HCT116 (cell line): Measurements from ENCODE around the gene OR52B6. TPM values are rescaled to one million over a fixed set of nuclear protein-coding genes. Genes with fewer than 3 reads are reported as not detected.

Source experiments
- ATAC-seq: fragments of 200-7000 bp; cut with Tn5 transposase; 2 replicates; pipeline ENCODE4 v1.9.1; 2020; ENCODE audit warnings: mild to moderate bottlenecking, moderate library complexity
- BruUV-seq: library from RNA; stranded (reverse); fragments of 400-500 nt; replicated peaks from 2 replicates; lab custom pipeline; 2021; lab: Mats Ljungman, UMichigan
- CTCF ChIA-PET: fragments of 300-600 bp; sonication (Branson Sonifier 250); formaldehyde crosslinking; loops from one replicate; lab custom pipeline; 2021; ENCODE audit warnings: antibody characterized with exemption; lab: Charles Lee
- POLR2A ChIA-PET: fragments of 300-600, 350-600 bp; sonication (Branson Sonifier 250); formaldehyde crosslinking; loops from one replicate; lab custom pipeline; 2021; ENCODE audit warnings: antibody characterized with exemption; lab: Charles Lee
- RAD21 ChIA-PET, 2 experiments: fragments of 300-600 bp; sonication (Branson Sonifier 250); formaldehyde crosslinking; loops; one replicate each; lab custom pipeline; 2023; ENCODE audit warnings: low total read pairs in 2 of 2; ENCODE audit not compliant: uncharacterized antibody in 2 of 2, unreplicated experiment in 2 of 2, low non-redundant PET in 1 of 2; lab: Charles Lee
- DNase-seq: peaks from one replicate; pipeline ENCODE4 v3.0.0-alpha.2; 2010; ENCODE audit warnings: low read depth, low spot score
- H2AFZ ChIP-seq: fragments of 200-600 bp; shearing (Covaris generic), sonication (generic); 2 replicates; pipeline ENCODE4 v1.6.1; 2017; ENCODE audit warnings: low read depth, mixed run types, mixed read lengths, antibody characterized with exemption, low read length; ENCODE audit not compliant: poor library complexity, severe bottlenecking
- H3K27ac ChIP-seq: 2 replicates; pipeline ENCODE4 v1.5.1; 2012; ENCODE audit warnings: low read depth, low read length
- H3K27me3 ChIP-seq: fragments of 200-600 bp; sonication (generic); 2 replicates; pipeline ENCODE4 v1.6.1; 2016; ENCODE audit warnings: mixed run types, low read length, mixed read lengths; ENCODE audit not compliant: insufficient read depth
- H3K36me3 ChIP-seq, 2 experiments: fragments of 200-500 bp in 1 of 2; fragments of 200-600 bp in 1 of 2; sonication (Bioruptor generic) in 1 of 2; sonication (generic) in 1 of 2; 2 replicates each; pipeline versions ENCODE4 v1.5.1 to v1.6.1; 2014 to 2016; ENCODE audit warnings: low read length in 2 of 2, inconsistent platforms in 1 of 2, mixed read lengths in 1 of 2, mixed run types in 1 of 2; ENCODE audit not compliant: insufficient read depth in 2 of 2, control insufficient read depth in 1 of 2
- H3K4me1 ChIP-seq, 2 experiments: fragments of 200-600 bp in 1 of 2; sonication (generic) in 1 of 2; 2 replicates each; pipeline versions ENCODE4 v1.5.1 to v1.6.1; 2012 to 2017; ENCODE audit warnings: low read length in 2 of 2, inconsistent platforms in 1 of 2, mild to moderate bottlenecking in 1 of 2, mixed read lengths in 1 of 2, mixed run types in 1 of 2, moderate library complexity in 1 of 2; ENCODE audit not compliant: insufficient read depth in 2 of 2, control insufficient read depth in 1 of 2
- H3K4me2 ChIP-seq: fragments of 200-600 bp; sonication (generic); 2 replicates; pipeline ENCODE4 v1.6.1; 2017; ENCODE audit warnings: mixed run types, low read length, mixed read lengths
- H3K4me3 ChIP-seq, 2 experiments: fragments of 200-600 bp in 1 of 2; sonication (generic) in 1 of 2; replicated peaks in 1 of 2; 2 replicates each; pipeline ENCODE4 v1.5.1; 2011 to 2016; ENCODE audit warnings: low read length in 2 of 2, control low read depth in 1 of 2, low read depth in 1 of 2, mild to moderate bottlenecking in 1 of 2, mixed read lengths in 1 of 2, mixed run types in 1 of 2
- H3K79me2 ChIP-seq: fragments of 200-600 bp; sonication (generic); 2 replicates; pipeline ENCODE4 v1.6.1; 2017; ENCODE audit warnings: mild to moderate bottlenecking, mixed run types, low read length, moderate library complexity, mixed read lengths; ENCODE audit not compliant: insufficient read depth
- H3K9ac ChIP-seq: fragments of 200-600 bp; sonication (generic); 2 replicates; pipeline ENCODE4 v1.6.1; 2016; ENCODE audit warnings: low read length, mixed read lengths
- H3K9me2 ChIP-seq: fragments of 200-600 bp; sonication (generic), shearing (Covaris generic); 2 replicates; pipeline ENCODE4 v1.6.1; 2017; ENCODE audit warnings: mixed run types, mild to moderate bottlenecking, moderate library complexity; ENCODE audit not compliant: insufficient read depth
- H3K9me3 ChIP-seq, 2 experiments: fragments of 200-500 bp in 1 of 2; fragments of 200-600 bp in 1 of 2; sonication (Bioruptor generic) in 1 of 2; sonication (generic) in 1 of 2; 2 replicates each; pipeline ENCODE4 v1.6.1; 2014 to 2017; ENCODE audit warnings: low read length in 2 of 2, mixed read lengths in 2 of 2, inconsistent platforms in 1 of 2, low read depth in 1 of 2, mild to moderate bottlenecking in 1 of 2, mixed run types in 1 of 2, moderate library complexity in 1 of 2; ENCODE audit not compliant: control insufficient read depth in 1 of 2, insufficient read depth in 1 of 2
- H4K20me1 ChIP-seq: fragments of 200-600 bp; sonication (generic), shearing (Covaris generic); 2 replicates; pipeline ENCODE4 v1.6.1; 2017; ENCODE audit warnings: mixed run types, mild to moderate bottlenecking, moderate library complexity; ENCODE audit not compliant: insufficient read depth
- CEBPB ChIP-seq: IDR thresholded peaks from 2 replicates; pipeline ENCODE4 v1.6.1; 2012; ENCODE audit warnings: low read depth
- EGR1 ChIP-seq: IDR thresholded peaks from 2 replicates; pipeline ENCODE4 v1.6.1; 2012; ENCODE audit warnings: low read depth
- EZH2phosphoT487 ChIP-seq: fragments of 200-600 bp; IDR thresholded peaks from 2 replicates; pipeline ENCODE4 v1.6.1; 2018; ENCODE audit warnings: antibody characterized with exemption, borderline replicate concordance
- JUND ChIP-seq: IDR thresholded peaks from 2 replicates; pipeline ENCODE4 v1.6.1; 2012
- POLR2A ChIP-seq: IDR thresholded peaks from 2 replicates; pipeline ENCODE4 v1.7.0; 2011; ENCODE audit warnings: borderline replicate concordance; ENCODE audit not compliant: insufficient read depth, insufficient read length; ENCODE audit errors: extremely low read depth
- POLR2AphosphoS5 ChIP-seq: IDR thresholded peaks from 2 replicates; pipeline ENCODE4 v1.6.1; 2011; ENCODE audit warnings: mild to moderate bottlenecking, low read depth, low read length, moderate library complexity
- SIN3A ChIP-seq: IDR thresholded peaks from 2 replicates; pipeline ENCODE4 v1.6.1; 2012; ENCODE audit warnings: low read depth
- SP1 ChIP-seq: IDR thresholded peaks from 2 replicates; pipeline ENCODE4 v1.6.1; 2012; ENCODE audit warnings: low read depth
- SRF ChIP-seq: IDR thresholded peaks from 2 replicates; pipeline ENCODE4 v1.6.1; 2012; ENCODE audit warnings: low read depth
- TCF7L2 ChIP-seq: IDR thresholded peaks from 2 replicates; pipeline ENCODE4 v1.7.0; 2011; ENCODE audit warnings: borderline replicate concordance, inconsistent platforms; ENCODE audit not compliant: insufficient read depth, insufficient read length; ENCODE audit errors: extremely low read depth
- YY1 ChIP-seq: IDR thresholded peaks from 2 replicates; pipeline ENCODE4 v1.6.1; 2011; ENCODE audit warnings: low read length, low read depth, moderate library complexity, mild to moderate bottlenecking; ENCODE audit not compliant: insufficient replicate concordance; ENCODE audit errors: extremely low read depth
- ZNF274 ChIP-seq: fragments of 200-500 bp; sonication (Bioruptor generic); IDR thresholded peaks from 2 replicates; pipeline ENCODE4 v1.6.1; 2014; ENCODE audit warnings: mild to moderate bottlenecking, low read depth, low read length, inconsistent platforms
- intact Hi-C: fragments of 100-400 bp; cut with micrococcal nuclease; formaldehyde crosslinking; loops from 2 replicates; pipeline ENCODE4 v1.10.0; 2022
- total RNA-seq: library from RNA; stranded (reverse); gene quantifications from one replicate; pipeline ENCODE4 v1.2.1, GENCODE V29; 2021; ENCODE audit not compliant: unreplicated experiment
- TF ChIP-seq, protein P1 (sequence below): IDR thresholded peaks from 2 replicates; pipeline ENCODE4 v1.6.1; 2012
- TF ChIP-seq, protein P2 (sequence below): IDR thresholded peaks from 2 replicates; pipeline ENCODE4 v1.6.1; 2011; ENCODE audit warnings: mild to moderate bottlenecking, low read length, moderate library complexity; ENCODE audit not compliant: insufficient replicate concordance; ENCODE audit errors: extremely low read depth
- TF ChIP-seq, protein P3 (sequence below), 3 experiments: fragments of 200-600 bp in 1 of 3; sonication (generic) in 1 of 3; IDR thresholded peaks in 2 of 3; conservative IDR thresholded peaks in 1 of 3; 2 replicates each; pipeline ENCODE4 v1.5.1; 2012 to 2017; ENCODE audit warnings: low read depth in 2 of 3, low read length in 2 of 3, antibody characterized with exemption in 1 of 3, borderline replicate concordance in 1 of 3, control low read depth in 1 of 3, mild to moderate bottlenecking in 1 of 3, mixed read lengths in 1 of 3, mixed run types in 1 of 3, moderate library complexity in 1 of 3; ENCODE audit not compliant: insufficient read depth in 1 of 3
- TF ChIP-seq, protein P4 (sequence below): IDR thresholded peaks from 2 replicates; pipeline ENCODE4 v1.6.1; 2012

OR52B6 gene
- total RNA-seq, 1 experiment from 2014 or later, result not detected

DNA sequence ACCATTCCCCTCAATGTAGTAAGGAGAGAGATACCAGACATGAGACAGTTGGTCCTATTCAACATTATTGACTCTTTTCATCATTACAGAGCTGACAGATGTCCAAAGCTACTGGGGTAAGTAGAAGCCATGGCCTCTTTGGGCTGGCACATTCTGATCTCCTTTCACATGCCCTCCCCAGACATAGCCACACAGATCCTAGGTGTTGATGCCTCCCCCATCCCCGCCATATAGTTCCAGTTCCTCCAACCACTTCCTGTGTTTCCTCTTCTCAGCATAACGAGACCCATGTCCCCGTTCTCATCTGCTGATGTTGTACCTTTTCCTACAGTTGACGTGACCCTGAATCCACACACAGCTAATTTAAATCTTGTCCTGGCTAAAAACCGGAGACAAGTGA lies 29.8 kb downstream of the OR52B6 start:
- Histone ChIP-seq H3K27me3 (no peaks in the 10 kb centered on the region), H3K36me3 (no peaks in the 10 kb centered on the region)
- TF ChIP-seq POLR2AphosphoS5 (no peak), SRF (no peak), EZH2phosphoT487 (no peak), JUND (no peak), YY1 (no peak), SIN3A (no peak), SP1 (no peak), ZNF274 (no peak), CEBPB (no peak), POLR2A (no peak), TCF7L2 (no peak), EGR1 (no peak)
- TF ChIP-seq, protein P1, sequence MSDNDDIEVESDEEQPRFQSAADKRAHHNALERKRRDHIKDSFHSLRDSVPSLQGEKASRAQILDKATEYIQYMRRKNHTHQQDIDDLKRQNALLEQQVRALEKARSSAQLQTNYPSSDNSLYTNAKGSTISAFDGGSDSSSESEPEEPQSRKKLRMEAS, result no peak
- TF ChIP-seq, protein P2, sequence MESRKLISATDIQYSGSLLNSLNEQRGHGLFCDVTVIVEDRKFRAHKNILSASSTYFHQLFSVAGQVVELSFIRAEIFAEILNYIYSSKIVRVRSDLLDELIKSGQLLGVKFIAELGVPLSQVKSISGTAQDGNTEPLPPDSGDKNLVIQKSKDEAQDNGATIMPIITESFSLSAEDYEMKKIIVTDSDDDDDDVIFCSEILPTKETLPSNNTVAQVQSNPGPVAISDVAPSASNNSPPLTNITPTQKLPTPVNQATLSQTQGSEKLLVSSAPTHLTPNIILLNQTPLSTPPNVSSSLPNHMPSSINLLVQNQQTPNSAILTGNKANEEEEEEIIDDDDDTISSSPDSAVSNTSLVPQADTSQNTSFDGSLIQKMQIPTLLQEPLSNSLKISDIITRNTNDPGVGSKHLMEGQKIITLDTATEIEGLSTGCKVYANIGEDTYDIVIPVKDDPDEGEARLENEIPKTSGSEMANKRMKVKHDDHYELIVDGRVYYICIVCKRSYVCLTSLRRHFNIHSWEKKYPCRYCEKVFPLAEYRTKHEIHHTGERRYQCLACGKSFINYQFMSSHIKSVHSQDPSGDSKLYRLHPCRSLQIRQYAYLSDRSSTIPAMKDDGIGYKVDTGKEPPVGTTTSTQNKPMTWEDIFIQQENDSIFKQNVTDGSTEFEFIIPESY, result no peak
- TF ChIP-seq, protein P3, sequence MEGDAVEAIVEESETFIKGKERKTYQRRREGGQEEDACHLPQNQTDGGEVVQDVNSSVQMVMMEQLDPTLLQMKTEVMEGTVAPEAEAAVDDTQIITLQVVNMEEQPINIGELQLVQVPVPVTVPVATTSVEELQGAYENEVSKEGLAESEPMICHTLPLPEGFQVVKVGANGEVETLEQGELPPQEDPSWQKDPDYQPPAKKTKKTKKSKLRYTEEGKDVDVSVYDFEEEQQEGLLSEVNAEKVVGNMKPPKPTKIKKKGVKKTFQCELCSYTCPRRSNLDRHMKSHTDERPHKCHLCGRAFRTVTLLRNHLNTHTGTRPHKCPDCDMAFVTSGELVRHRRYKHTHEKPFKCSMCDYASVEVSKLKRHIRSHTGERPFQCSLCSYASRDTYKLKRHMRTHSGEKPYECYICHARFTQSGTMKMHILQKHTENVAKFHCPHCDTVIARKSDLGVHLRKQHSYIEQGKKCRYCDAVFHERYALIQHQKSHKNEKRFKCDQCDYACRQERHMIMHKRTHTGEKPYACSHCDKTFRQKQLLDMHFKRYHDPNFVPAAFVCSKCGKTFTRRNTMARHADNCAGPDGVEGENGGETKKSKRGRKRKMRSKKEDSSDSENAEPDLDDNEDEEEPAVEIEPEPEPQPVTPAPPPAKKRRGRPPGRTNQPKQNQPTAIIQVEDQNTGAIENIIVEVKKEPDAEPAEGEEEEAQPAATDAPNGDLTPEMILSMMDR (IDR thresholded peaks at IDR 0.05 in 2 of 3, conservative IDR thresholded peaks at IDR 0.05 in 1 of 3; ENCODE audit: borderline replicate concordance in 1 of 3, insufficient read depth in 1 of 3, low read depth in 2 of 3, low read length in 2 of 3), result no peak
- TF ChIP-seq, protein P4, sequence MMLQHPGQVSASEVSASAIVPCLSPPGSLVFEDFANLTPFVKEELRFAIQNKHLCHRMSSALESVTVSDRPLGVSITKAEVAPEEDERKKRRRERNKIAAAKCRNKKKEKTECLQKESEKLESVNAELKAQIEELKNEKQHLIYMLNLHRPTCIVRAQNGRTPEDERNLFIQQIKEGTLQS, result no peak
- TF ChIP-seq, all 23 proteins: peak for 0
- no TSS peak for BruUV-seq
- no peak overlapping the region for H3K27ac ChIP-seq
- ChIA-PET POLR2A (no interaction called here), CTCF (no interaction called here), RAD21 (no interaction called here)
- intact Hi-C loops, result no loop called here
- H2AFZ ChIP-seq, result no peak overlapping the region
- no peaks in the 10 kb centered on the region for H4K20me1 ChIP-seq
- DNase-seq (no peak), ATAC-seq (no peak)
- H3K4me3 ChIP-seq, result no peak overlapping the region
- H3K4me1 ChIP-seq, result no peaks in the 10 kb centered on the region
- no peaks in the 10 kb centered on the region for H3K79me2 ChIP-seq
- no peak overlapping the region for H3K9ac ChIP-seq
- H3K9me3 ChIP-seq, result no peaks in the 10 kb centered on the region
- H3K9me2 ChIP-seq, result no peaks in the 10 kb centered on the region
- H3K4me2 ChIP-seq, result no peak overlapping the region
